Suprapubic skin (tissue), 4 donors: ENCODE measurements around the gene CACNG3. TPM values are rescaled to one million over a fixed set of nuclear protein-coding genes. Genes with fewer than 3 reads are reported as not detected.

Experiments used
- DNase-seq, 2 donors: peaks; one replicate each; pipeline ENCODE4 v3.0.0-alpha.2; 2019; ENCODE audit warnings: low spot score in 2 of 2
- H3K27ac ChIP-seq: fragments of 200-600 bp; sonication (generic); one replicate; pipeline ENCODE4 v1.5.1; 2019
- H3K27me3 ChIP-seq: fragments of 200-600 bp; sonication (generic); one replicate; pipeline ENCODE4 v1.5.1; 2019
- H3K36me3 ChIP-seq: fragments of 200-600 bp; sonication (generic); one replicate; pipeline ENCODE4 v1.5.1; 2019
- H3K4me1 ChIP-seq: fragments of 200-600 bp; sonication (generic); one replicate; pipeline ENCODE4 v1.5.1; 2019
- H3K4me3 ChIP-seq: fragments of 200-600 bp; sonication (generic); one replicate; pipeline ENCODE4 v1.5.1; 2019; ENCODE audit warnings: mild to moderate bottlenecking
- H3K9me3 ChIP-seq: fragments of 200-600 bp; sonication (generic); one replicate; pipeline ENCODE4 v1.5.1; 2019
- CTCF ChIP-seq, 2 donors: fragments of 200-600 bp in 1 of 2; fragments of 450-650 bp in 1 of 2; sonication (generic) in 1 of 2; IDR thresholded peaks; one replicate each; pipeline ENCODE4 v1.5.1; 2016 to 2019; ENCODE audit warnings: antibody characterized with exemption in 2 of 2, mild to moderate bottlenecking in 1 of 2, moderate library complexity in 1 of 2
- EP300 ChIP-seq: sonication (generic); formaldehyde crosslinking; IDR thresholded peaks from one replicate; pipeline ENCODE4 v1.6.1; 2017; ENCODE audit warnings: antibody characterized with exemption
- POLR2A ChIP-seq, 2 donors: fragments of 450-650 bp; IDR thresholded peaks; one replicate each; pipeline ENCODE4 v1.6.1; 2017; ENCODE audit warnings: antibody characterized with exemption in 2 of 2, mild to moderate bottlenecking in 2 of 2, moderate library complexity in 2 of 2
- POLR2AphosphoS5 ChIP-seq, 3 donors: sonication (generic); formaldehyde crosslinking; IDR thresholded peaks; one replicate each; pipeline ENCODE4 v1.6.1; 2017; ENCODE audit warnings: antibody characterized with exemption in 3 of 3
- WGBS: methylation state at CpG from one replicate; pipeline ENCODE4 v1.1.5; 2018; 5-methylcytosine and 5-hydroxymethylcytosine counted together
- total RNA-seq, 4 donors: library from RNA; depleted of rRNA; stranded (reverse); fragments of >200 nt; gene quantifications; one replicate each; pipeline ENCODE4 v1.1.0, GENCODE V29; 2016

CACNG3 gene
- total RNA-seq, 4 donors from 2014 or later, result not detected

- H3K27ac ChIP-seq, result no peak overlapping the region
- no peaks in the 10 kb centered on the region for H3K36me3 ChIP-seq
- H3K27me3 ChIP-seq, result peaks cover 40% of the 10 kb centered on the region
- DNase-seq, result no peak
- no peak for TF ChIP-seq EP300
- TF ChIP-seq POLR2AphosphoS5 (IDR thresholded peaks at IDR 0.05), result no peak
- TF ChIP-seq CTCF (IDR thresholded peaks at IDR 0.05), result no peak
- TF ChIP-seq POLR2A (IDR thresholded peaks at IDR 0.05), result no peak
- no peak overlapping the region for H3K4me3 ChIP-seq
- H3K4me1 ChIP-seq, result no peaks in the 10 kb centered on the region
- no peaks in the 10 kb centered on the region for H3K9me3 ChIP-seq
- 78% methylated on average over 1 of the region's 1 CpG for WGBS
Measured at GRCh38 chr16:24258791-24259190, 2.7 kb downstream of the CACNG3 start.

- DNase-seq, result no peak
- Histone ChIP-seq H3K27me3 (peaks cover 15% of the 10 kb centered on the region), H3K4me1 (no peaks in the 10 kb centered on the region), H3K36me3 (no peaks in the 10 kb centered on the region), H3K27ac (no peak overlapping the region), H3K9me3 (no peaks in the 10 kb centered on the region), H3K4me3 (no peak overlapping the region)
- no peak for TF ChIP-seq CTCF (IDR thresholded peaks at IDR 0.05)
- TF ChIP-seq EP300, result no peak
- no peak for TF ChIP-seq POLR2A (IDR thresholded peaks at IDR 0.05)
- TF ChIP-seq POLR2AphosphoS5 (IDR thresholded peaks at IDR 0.05), result no peak
Measured at GRCh38 chr16:24262816-24263215, 6.7 kb downstream of the CACNG3 start.

- WGBS, result 73% methylated on average over 7 of the region's 7 CpGs
- no peaks in the 10 kb centered on the region for H3K4me1 ChIP-seq
- no peak overlapping the region for H3K27ac ChIP-seq
- no peak for DNase-seq
- TF ChIP-seq POLR2AphosphoS5 (IDR thresholded peaks at IDR 0.05) (no peak), POLR2A (IDR thresholded peaks at IDR 0.05) (no peak), CTCF (IDR thresholded peaks at IDR 0.05) (no peak), EP300 (no peak)
- H3K4me3 ChIP-seq, result no peak overlapping the region
- no peaks in the 10 kb centered on the region for H3K9me3 ChIP-seq
- H3K36me3 ChIP-seq, result no peaks in the 10 kb centered on the region
- no peaks in the 10 kb centered on the region for H3K27me3 ChIP-seq
Measured at GRCh38 chr16:24270721-24271442, 14.7 kb downstream of the CACNG3 start.

GRCh38 chr16:24272379-24272778 lies 16.2 kb downstream of the CACNG3 start:
- Histone ChIP-seq H3K27ac (no peak overlapping the region), H3K36me3 (no peaks in the 10 kb centered on the region), H3K4me3 (no peak overlapping the region), H3K9me3 (peaks cover 3% of the 10 kb centered on the region), H3K27me3 (no peaks in the 10 kb centered on the region), H3K4me1 (no peaks in the 10 kb centered on the region)
- DNase-seq, result no peak
- WGBS, result 65% methylated on average over 1 of the region's 1 CpG
- TF ChIP-seq EP300 (no peak), CTCF (IDR thresholded peaks at IDR 0.05) (no peak), POLR2A (IDR thresholded peaks at IDR 0.05) (no peak), POLR2AphosphoS5 (IDR thresholded peaks at IDR 0.05) (no peak)

- no peak for DNase-seq
- Histone ChIP-seq H3K4me1 (no peaks in the 10 kb centered on the region), H3K36me3 (no peaks in the 10 kb centered on the region), H3K27ac (no peak overlapping the region), H3K27me3 (no peaks in the 10 kb centered on the region), H3K9me3 (peaks cover 3% of the 10 kb centered on the region), H3K4me3 (no peak overlapping the region)
- 85% methylated on average over 8 of the region's 8 CpGs for WGBS
- TF ChIP-seq CTCF (IDR thresholded peaks at IDR 0.05) (no peak), POLR2AphosphoS5 (IDR thresholded peaks at IDR 0.05) (no peak), EP300 (no peak), POLR2A (IDR thresholded peaks at IDR 0.05) (no peak)
Measured at GRCh38 chr16:24273508-24274182, 17.5 kb downstream of the CACNG3 start.
